H9 (cell line): Measurements from ENCODE around the gene PSMD1. TPM values are rescaled to one million over a fixed set of nuclear protein-coding genes. Genes with fewer than 3 reads are reported as not detected.
A peak's percentile ranks its signal among the peaks of the same experiment; 100 is the strongest.

Source experiments
- DNase-seq: peaks from one replicate; pipeline ENCODE4 v3.0.0-alpha.2; 2017
- H2AFZ ChIP-seq: one replicate; pipeline ENCODE4 v1.6.1; 2013; ENCODE audit warnings: mild to moderate bottlenecking, low read length, control low read depth, moderate library complexity
- H2AK5ac ChIP-seq: 2 replicates; pipeline ENCODE4 v1.6.1; 2013; ENCODE audit warnings: low read length, control low read depth, mixed read lengths; ENCODE audit not compliant: insufficient read length
- H2BK120ac ChIP-seq: one replicate; pipeline ENCODE4 v1.6.1; 2013; ENCODE audit warnings: low read depth, mild to moderate bottlenecking, low read length, control low read depth, inconsistent platforms; ENCODE audit not compliant: poor library complexity, severe bottlenecking
- H2BK12ac ChIP-seq: 2 replicates; pipeline ENCODE4 v1.6.1; 2013; ENCODE audit warnings: low read length, control low read depth, mixed read lengths, low read depth; ENCODE audit not compliant: insufficient read length
- H2BK15ac ChIP-seq: 2 replicates; pipeline ENCODE4 v1.6.1; 2013; ENCODE audit warnings: low read depth, low read length, control low read depth
- H2BK20ac ChIP-seq: one replicate; pipeline ENCODE4 v1.6.1; 2013; ENCODE audit warnings: low read depth, mild to moderate bottlenecking, low read length, control low read depth, inconsistent platforms; ENCODE audit not compliant: poor library complexity, severe bottlenecking
- H2BK5ac ChIP-seq: 2 replicates; pipeline ENCODE4 v1.6.1; 2013; ENCODE audit warnings: low read length, control low read depth, mixed read lengths; ENCODE audit not compliant: insufficient read length
- H3K14ac ChIP-seq: 2 replicates; pipeline ENCODE4 v1.6.1; 2013; ENCODE audit warnings: low read length, control low read depth; ENCODE audit not compliant: insufficient read depth
- H3K18ac ChIP-seq: 2 replicates; pipeline ENCODE4 v1.6.1; 2013; ENCODE audit warnings: low read depth, mild to moderate bottlenecking, mixed read lengths, low read length, control low read depth; ENCODE audit not compliant: insufficient read length
- H3K23ac ChIP-seq: 2 replicates; pipeline ENCODE4 v1.6.1; 2013; ENCODE audit warnings: low read length, control low read depth, mixed read lengths, low read depth; ENCODE audit not compliant: insufficient read length
- H3K23me2 ChIP-seq: 2 replicates; pipeline ENCODE4 v1.6.1; 2013; ENCODE audit warnings: low read depth, mild to moderate bottlenecking, mixed read lengths, low read length, control low read depth; ENCODE audit not compliant: insufficient read length, poor library complexity, severe bottlenecking
- H3K27ac ChIP-seq: 2 replicates; pipeline ENCODE4 v1.5.1; 2013; ENCODE audit warnings: low read length, control low read depth, mixed read lengths, low read depth; ENCODE audit not compliant: insufficient read length
- H3K27me3 ChIP-seq: 2 replicates; pipeline ENCODE4 v1.6.1; 2013; ENCODE audit warnings: low read length, control low read depth, inconsistent platforms; ENCODE audit not compliant: insufficient read depth
- H3K4ac ChIP-seq: 2 replicates; pipeline ENCODE4 v1.6.1; 2013; ENCODE audit warnings: low read depth, mild to moderate bottlenecking, control low read depth, inconsistent platforms, low read length, moderate library complexity
- H3K4me1 ChIP-seq: 2 replicates; pipeline ENCODE4 v1.6.1; 2013; ENCODE audit warnings: low read length, control low read depth, inconsistent platforms; ENCODE audit not compliant: insufficient read depth
- H3K4me2 ChIP-seq: 2 replicates; pipeline ENCODE4 v1.6.1; 2013; ENCODE audit warnings: low read length, control low read depth, mixed read lengths; ENCODE audit not compliant: insufficient read length, insufficient read depth
- H3K56ac ChIP-seq: 2 replicates; pipeline ENCODE4 v1.6.1; 2013; ENCODE audit warnings: low read depth, mild to moderate bottlenecking, mixed read lengths, low read length, control low read depth; ENCODE audit not compliant: insufficient read length
- H3K79me1 ChIP-seq: 2 replicates; pipeline ENCODE4 v1.6.1; 2013; ENCODE audit warnings: low read depth, mild to moderate bottlenecking, moderate library complexity, low read length, control low read depth, inconsistent platforms; ENCODE audit not compliant: insufficient read depth, poor library complexity, severe bottlenecking
- H3K79me2 ChIP-seq: 2 replicates; pipeline ENCODE4 v1.6.1; 2013; ENCODE audit warnings: low read length, control low read depth, inconsistent platforms; ENCODE audit not compliant: insufficient read depth
- H3K9ac ChIP-seq: 2 replicates; pipeline ENCODE4 v1.6.1; 2013; ENCODE audit warnings: low read length, control low read depth, mixed read lengths; ENCODE audit not compliant: insufficient read length; ENCODE audit errors: extremely low read depth
- H3K9me3 ChIP-seq: one replicate; pipeline ENCODE4 v1.6.1; 2013; ENCODE audit warnings: low read depth, low read length, inconsistent platforms; ENCODE audit not compliant: control insufficient read depth
- H3T11ph ChIP-seq: one replicate; pipeline ENCODE4 v1.6.1; 2013; ENCODE audit warnings: mild to moderate bottlenecking, low read length, control low read depth, inconsistent platforms
- H4K20me1 ChIP-seq: one replicate; pipeline ENCODE4 v1.6.1; 2013; ENCODE audit not compliant: control insufficient read depth, insufficient read length, insufficient read depth
- H4K5ac ChIP-seq: 2 replicates; pipeline ENCODE4 v1.6.1; 2013; ENCODE audit warnings: low read depth, mild to moderate bottlenecking, mixed read lengths, low read length, control low read depth; ENCODE audit not compliant: insufficient read length
- H4K8ac ChIP-seq: replicated peaks from 2 replicates; pipeline ENCODE4 v1.6.1; 2013; ENCODE audit warnings: low read length, control low read depth, mixed read lengths, low read depth; ENCODE audit not compliant: insufficient read length
- H4K91ac ChIP-seq: 2 replicates; pipeline ENCODE4 v1.6.1; 2013; ENCODE audit warnings: low read depth, mild to moderate bottlenecking, moderate library complexity, mixed read lengths, low read length, control low read depth; ENCODE audit not compliant: insufficient read length
- H3K27ac Mint-ChIP-seq, 3 experiments: 2 replicates in 2 of 3; 3 replicates in 1 of 3; pipeline ENCODE4 v1.8.0; 2020 to 2021; ENCODE audit warnings: mixed read lengths in 3 of 3, mild to moderate bottlenecking in 1 of 3, moderate library complexity in 1 of 3
- H3K27me3 Mint-ChIP-seq: 2 replicates; pipeline ENCODE4 v1.8.0; 2021; ENCODE audit warnings: low read depth, mild to moderate bottlenecking, moderate library complexity, mixed read lengths
- H3K36me3 Mint-ChIP-seq, 3 experiments: 2 replicates in 2 of 3; 3 replicates in 1 of 3; pipeline ENCODE4 v1.8.0; 2020 to 2021; ENCODE audit warnings: low read depth in 3 of 3, mixed read lengths in 3 of 3; ENCODE audit not compliant: insufficient read depth in 1 of 3
- H3K4me1 Mint-ChIP-seq, 2 experiments: 2 replicates each; pipeline ENCODE4 v1.8.0; 2020; ENCODE audit warnings: mixed read lengths in 2 of 2
- H3K4me3 Mint-ChIP-seq, 2 experiments: 2 replicates in 1 of 2; 3 replicates in 1 of 2; pipeline ENCODE4 v1.8.0; 2020 to 2021; ENCODE audit warnings: mild to moderate bottlenecking in 2 of 2, mixed read lengths in 2 of 2, moderate library complexity in 1 of 2
- H3K9me3 Mint-ChIP-seq, 2 experiments: 2 replicates in 1 of 2; 3 replicates in 1 of 2; pipeline ENCODE4 v1.8.0; 2020; ENCODE audit warnings: mild to moderate bottlenecking in 2 of 2, mixed read lengths in 2 of 2, moderate library complexity in 1 of 2
- WGBS: extraction: QIAGEN DNeasy Blood & Tissue Kit; methylation state at CpG from one replicate; pipeline ENCODE4 v1.1.7; 2013; ENCODE audit warnings: missing lambda C conversion rate, low lambda C conversion rate, mixed read lengths; ENCODE audit not compliant: insufficient read length; ENCODE audit errors: extremely low coverage; 5-methylcytosine and 5-hydroxymethylcytosine counted together
- total RNA-seq: library from RNA; stranded (reverse); gene quantifications from 2 replicates; pipeline ENCODE4 v1.2.1, GENCODE V29; 2021
- TF ChIP-seq, protein P1 (sequence below): fragments of 200-600 bp; sonication (generic); conservative IDR thresholded peaks from 3 replicates; pipeline ENCODE4 v1.8.0; 2021; ENCODE audit warnings: antibody characterized with exemption, mild to moderate bottlenecking

Gene PSMD1
- total RNA-seq, 1 experiment from 2014 or later = 166 TPM

DNA sequence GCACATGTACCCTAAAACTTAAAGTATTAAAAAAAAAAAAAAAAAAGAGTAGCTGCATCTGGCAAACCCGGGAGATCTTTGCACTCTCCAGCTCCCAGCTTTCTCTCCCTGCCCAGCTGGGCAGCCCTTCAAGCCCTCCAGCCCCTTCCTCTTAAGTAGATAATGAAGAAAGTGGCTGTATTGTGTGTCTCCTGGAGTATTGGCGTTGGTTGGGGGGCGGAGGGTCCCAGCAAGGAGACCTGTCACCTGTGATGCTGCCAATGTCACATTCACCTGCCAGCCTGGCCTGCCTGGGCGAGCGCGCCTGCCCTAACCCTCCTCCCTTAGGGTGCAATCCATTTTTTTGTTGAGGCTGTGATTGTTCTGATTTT, 17.4 kb upstream of the PSMD1 start:
- no peak for DNase-seq
- no peak overlapping the region for H3K4ac ChIP-seq
- TF ChIP-seq, protein P1, sequence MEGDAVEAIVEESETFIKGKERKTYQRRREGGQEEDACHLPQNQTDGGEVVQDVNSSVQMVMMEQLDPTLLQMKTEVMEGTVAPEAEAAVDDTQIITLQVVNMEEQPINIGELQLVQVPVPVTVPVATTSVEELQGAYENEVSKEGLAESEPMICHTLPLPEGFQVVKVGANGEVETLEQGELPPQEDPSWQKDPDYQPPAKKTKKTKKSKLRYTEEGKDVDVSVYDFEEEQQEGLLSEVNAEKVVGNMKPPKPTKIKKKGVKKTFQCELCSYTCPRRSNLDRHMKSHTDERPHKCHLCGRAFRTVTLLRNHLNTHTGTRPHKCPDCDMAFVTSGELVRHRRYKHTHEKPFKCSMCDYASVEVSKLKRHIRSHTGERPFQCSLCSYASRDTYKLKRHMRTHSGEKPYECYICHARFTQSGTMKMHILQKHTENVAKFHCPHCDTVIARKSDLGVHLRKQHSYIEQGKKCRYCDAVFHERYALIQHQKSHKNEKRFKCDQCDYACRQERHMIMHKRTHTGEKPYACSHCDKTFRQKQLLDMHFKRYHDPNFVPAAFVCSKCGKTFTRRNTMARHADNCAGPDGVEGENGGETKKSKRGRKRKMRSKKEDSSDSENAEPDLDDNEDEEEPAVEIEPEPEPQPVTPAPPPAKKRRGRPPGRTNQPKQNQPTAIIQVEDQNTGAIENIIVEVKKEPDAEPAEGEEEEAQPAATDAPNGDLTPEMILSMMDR = no peak
- Mint-ChIP-seq H3K27me3 (peaks cover 69% of the 10 kb centered on the region), H3K36me3 (no peaks in the 10 kb centered on the region), H3K27ac (no peak overlapping the region), H3K9me3 (no peaks in the 10 kb centered on the region), H3K4me3 (peak overlapping the region in 1 of 2 experiments; percentile 13; a peak in 2 of 5 replicates), H3K4me1 (peaks cover 8 to 15% of the 10 kb centered on the region in 2 experiments; a peak in 3 of 4 replicates)
- H4K91ac ChIP-seq = no peak overlapping the region
- no peak overlapping the region for H2BK12ac ChIP-seq
- H3K27ac ChIP-seq = no peak overlapping the region
- no peaks in the 10 kb centered on the region; the same call in 1 of the 2 replicates for H3K4me1 ChIP-seq
- no peak overlapping the region for H2BK15ac ChIP-seq
- H3K56ac ChIP-seq = no peak overlapping the region
- no peak overlapping the region for H2AK5ac ChIP-seq
- no peak overlapping the region for H2BK20ac ChIP-seq
- H3K18ac ChIP-seq = no peak overlapping the region
- no peaks in the 10 kb centered on the region for H3K9me3 ChIP-seq
- H2BK120ac ChIP-seq = no peak overlapping the region
- no peak overlapping the region for H3K9ac ChIP-seq
- no peak overlapping the region for H3T11ph ChIP-seq
- no CpG with 5 or more reads among the region's 6 CpGs for WGBS
- H3K4me2 ChIP-seq = no peak overlapping the region
- no peaks in the 10 kb centered on the region for H4K20me1 ChIP-seq
- no peak overlapping the region for H2AFZ ChIP-seq
- no peak overlapping the region for H3K14ac ChIP-seq
- H4K5ac ChIP-seq = no peak overlapping the region
- peaks cover 25% of the 10 kb centered on the region for H3K27me3 ChIP-seq
- H2BK5ac ChIP-seq = no peak overlapping the region
- peaks cover 10% of the 10 kb centered on the region for H3K23me2 ChIP-seq
- no peak overlapping the region for H4K8ac ChIP-seq
- H3K79me1 ChIP-seq = no peaks in the 10 kb centered on the region
- no peak overlapping the region for H3K23ac ChIP-seq
- no peaks in the 10 kb centered on the region for H3K79me2 ChIP-seq
